ENCODE results near the gene KLF13. TPM values are rescaled to one million over a fixed set of nuclear protein-coding genes. Genes with fewer than 3 reads are reported as not detected.

The KLF13 gene
- polyA plus RNA-seq, 3 donors, result 67.5 to 76.0 (median 74.1) TPM

- no peak for DNase-seq (ENCODE audit: extremely low read depth in 1 of 11, low read depth in 9 of 11, low spot score in 4 of 11)
Observed at GRCh38 chr15:31382713-31383045, 56.0 kb downstream of the KLF13 start.

DNA sequence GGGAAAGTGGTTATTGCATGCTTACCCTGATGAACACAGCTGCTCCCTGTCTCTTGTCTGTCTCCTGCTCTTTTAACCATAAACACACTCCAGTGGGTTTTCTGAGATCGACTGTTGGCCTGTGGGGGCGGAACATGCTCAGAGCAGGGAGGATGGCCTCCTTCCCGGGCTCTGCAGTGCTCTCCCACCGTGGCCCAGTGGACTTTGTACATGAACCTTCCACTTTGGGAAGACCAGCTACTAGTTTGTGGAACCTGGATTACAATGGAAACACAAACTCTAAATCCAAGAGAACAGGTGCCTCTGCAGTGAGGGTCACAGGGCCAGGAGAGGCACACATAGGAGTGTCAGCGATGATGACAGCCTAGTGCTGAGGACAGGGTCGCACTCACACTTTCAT is 56.5 kb downstream of the KLF13 start:
- no peak for DNase-seq (ENCODE audit: extremely low read depth in 1 of 11, low read depth in 9 of 11, low spot score in 4 of 11)

DNA sequence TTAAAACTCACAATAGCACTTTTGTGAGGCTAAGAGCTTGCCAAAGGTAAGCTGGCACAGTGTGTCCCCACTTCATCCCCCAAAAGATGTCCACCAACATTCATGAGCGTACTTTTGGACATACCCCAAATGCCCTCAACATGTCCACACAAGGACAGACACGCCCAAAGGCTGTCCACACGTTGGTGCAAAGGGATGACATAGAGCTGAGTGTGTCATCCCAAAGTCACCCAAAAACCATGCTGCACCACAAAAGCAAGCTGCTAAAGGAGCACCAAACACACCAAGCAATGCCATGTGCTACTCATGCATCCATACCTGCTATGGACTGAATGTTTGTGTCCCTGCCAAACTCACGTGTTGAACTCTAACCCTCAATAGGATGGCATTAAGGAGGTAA is 57.9 kb downstream of the KLF13 start:
- no peak for DNase-seq (ENCODE audit: extremely low read depth in 1 of 11, low read depth in 9 of 11, low spot score in 4 of 11)

DNA sequence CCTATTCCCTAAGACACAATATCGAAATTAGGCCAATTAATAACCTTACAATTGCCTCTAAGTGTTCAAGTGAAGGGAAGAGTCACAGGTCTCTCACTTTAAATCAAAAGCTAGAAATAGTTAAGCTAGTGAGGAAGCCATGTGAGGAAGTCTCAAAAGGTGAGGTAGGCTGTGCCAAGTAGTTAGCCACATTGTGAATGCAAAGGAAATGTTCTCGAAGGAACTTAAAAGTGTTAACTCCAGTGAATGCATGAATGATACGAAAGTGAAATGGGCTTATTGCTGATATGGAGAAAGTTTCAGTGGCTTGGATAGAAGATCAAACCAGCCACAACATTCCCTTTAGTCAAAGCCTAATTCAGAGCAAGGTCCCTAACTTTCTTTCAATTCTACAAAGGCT is 59.1 kb downstream of the KLF13 start:
- no peak for DNase-seq (ENCODE audit: extremely low read depth in 1 of 11, low read depth in 9 of 11, low spot score in 4 of 11)

DNA sequence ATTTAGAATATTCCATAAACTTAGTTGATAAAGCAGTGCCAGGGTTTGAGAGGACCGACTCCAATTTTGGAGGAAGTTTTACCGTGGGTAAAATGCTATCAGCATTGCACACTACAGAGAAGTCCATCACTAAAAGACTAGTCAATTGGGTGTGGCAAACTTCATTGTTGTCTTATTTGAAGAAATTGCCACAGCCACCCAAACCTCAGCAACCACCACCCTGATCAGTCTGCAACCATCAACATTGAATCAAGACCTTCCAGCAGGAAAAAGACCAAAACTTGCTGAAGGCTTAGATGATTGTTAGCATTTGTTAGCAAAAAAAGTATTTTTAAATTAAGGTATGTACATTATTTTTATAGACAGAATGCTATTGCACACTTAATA is 60.5 kb downstream of the KLF13 start:
- no peak for DNase-seq (ENCODE audit: extremely low read depth in 1 of 11, low read depth in 9 of 11, low spot score in 4 of 11)

- DNase-seq (ENCODE audit: extremely low read depth in 1 of 11, low read depth in 9 of 11, low spot score in 4 of 11), result no peak
Observed at GRCh38 chr15:31387479-31388118, 61.0 kb downstream of the KLF13 start.

- no peak for DNase-seq (ENCODE audit: extremely low read depth in 1 of 11, low read depth in 9 of 11, low spot score in 4 of 11)
Observed at GRCh38 chr15:31389576-31389975, 62.9 kb downstream of the KLF13 start.

- DNase-seq (ENCODE audit: extremely low read depth in 1 of 11, low read depth in 9 of 11, low spot score in 4 of 11), result no peak
Observed at GRCh38 chr15:31390029-31390428, 63.4 kb downstream of the KLF13 start.

DNA sequence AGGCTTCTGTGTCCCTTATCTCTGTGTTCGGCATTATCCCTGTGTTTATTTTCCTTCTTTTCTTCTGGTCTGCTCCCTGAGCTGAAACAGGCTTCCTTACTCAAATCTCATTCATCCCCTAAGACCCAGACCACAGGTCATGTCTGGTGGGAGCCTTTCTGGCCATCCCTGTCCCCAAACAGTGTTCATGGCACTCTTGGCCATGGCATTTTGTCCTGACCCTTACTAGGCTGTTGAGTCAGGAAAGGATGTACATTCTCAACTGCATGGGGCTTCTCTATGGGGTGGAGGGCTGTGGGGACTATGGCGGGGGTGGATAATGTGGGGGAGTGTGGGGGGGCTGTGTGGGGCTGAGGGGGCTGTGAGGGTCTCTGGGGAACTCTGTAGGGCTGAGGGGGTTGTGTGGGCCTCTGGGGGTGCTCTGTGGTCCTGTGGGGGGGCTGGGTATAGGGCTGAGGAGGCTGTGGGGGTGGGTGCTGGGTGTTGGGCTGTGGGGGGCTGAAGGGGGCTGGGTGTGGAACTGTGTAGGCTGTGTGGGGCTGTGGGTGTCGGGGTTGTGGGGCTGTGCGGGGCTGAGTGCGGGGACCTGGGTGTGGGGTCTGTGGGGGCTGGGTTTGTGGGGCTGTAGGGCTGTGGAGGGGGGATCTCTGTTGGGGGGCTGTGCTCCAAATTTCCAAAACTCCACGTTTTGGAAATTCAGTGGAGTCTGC is 64.3 kb downstream of the KLF13 start:
- DNase-seq (ENCODE audit: extremely low read depth in 1 of 11, low read depth in 9 of 11, low spot score in 4 of 11), result no peak

- DNase-seq (ENCODE audit: extremely low read depth in 1 of 11, low read depth in 9 of 11, low spot score in 4 of 11), result peak in 10 of 11 donors; percentile 50 to 88 (median 78)
Observed at GRCh38 chr15:31391687-31392671, 65.3 kb downstream of the KLF13 start.

DNA sequence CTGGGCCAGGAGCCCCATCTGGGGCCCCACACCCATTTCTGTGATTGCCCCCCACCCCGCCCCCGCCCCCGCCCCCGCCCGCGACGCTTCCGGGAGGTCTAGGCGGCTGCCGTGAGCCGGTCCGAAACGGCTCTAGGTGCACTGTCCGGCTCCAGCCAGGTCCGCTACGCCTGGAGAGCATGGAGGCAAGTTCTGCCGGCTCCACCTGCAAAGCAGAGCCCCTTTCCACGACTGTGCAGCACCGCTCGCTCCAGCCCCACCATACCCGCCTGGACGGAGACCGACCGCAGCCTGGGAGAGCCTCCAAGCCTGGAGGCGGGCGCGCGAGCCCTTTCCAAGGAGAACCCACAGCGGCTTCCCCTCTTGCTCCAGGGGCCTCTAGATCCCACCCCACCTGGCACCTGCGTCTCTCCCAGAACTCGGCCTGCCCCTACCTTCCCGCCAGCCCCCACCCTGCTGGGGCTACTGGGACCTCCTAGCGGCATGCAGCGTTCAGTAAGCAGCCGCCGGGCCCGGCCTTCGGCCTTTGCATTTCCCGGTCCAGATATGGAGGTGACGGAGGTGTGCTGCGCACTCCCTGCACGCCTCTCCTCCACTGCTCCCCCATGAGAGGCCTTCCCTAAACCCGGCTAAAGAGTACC is 66.2 kb downstream of the KLF13 start:
- DNase-seq (ENCODE audit: extremely low read depth in 1 of 11, low read depth in 9 of 11, low spot score in 4 of 11), result no peak

- DNase-seq (ENCODE audit: extremely low read depth in 1 of 11, low read depth in 9 of 11, low spot score in 4 of 11), result no peak
Observed at GRCh38 chr15:31393444-31394091, 66.9 kb downstream of the KLF13 start.

DNA sequence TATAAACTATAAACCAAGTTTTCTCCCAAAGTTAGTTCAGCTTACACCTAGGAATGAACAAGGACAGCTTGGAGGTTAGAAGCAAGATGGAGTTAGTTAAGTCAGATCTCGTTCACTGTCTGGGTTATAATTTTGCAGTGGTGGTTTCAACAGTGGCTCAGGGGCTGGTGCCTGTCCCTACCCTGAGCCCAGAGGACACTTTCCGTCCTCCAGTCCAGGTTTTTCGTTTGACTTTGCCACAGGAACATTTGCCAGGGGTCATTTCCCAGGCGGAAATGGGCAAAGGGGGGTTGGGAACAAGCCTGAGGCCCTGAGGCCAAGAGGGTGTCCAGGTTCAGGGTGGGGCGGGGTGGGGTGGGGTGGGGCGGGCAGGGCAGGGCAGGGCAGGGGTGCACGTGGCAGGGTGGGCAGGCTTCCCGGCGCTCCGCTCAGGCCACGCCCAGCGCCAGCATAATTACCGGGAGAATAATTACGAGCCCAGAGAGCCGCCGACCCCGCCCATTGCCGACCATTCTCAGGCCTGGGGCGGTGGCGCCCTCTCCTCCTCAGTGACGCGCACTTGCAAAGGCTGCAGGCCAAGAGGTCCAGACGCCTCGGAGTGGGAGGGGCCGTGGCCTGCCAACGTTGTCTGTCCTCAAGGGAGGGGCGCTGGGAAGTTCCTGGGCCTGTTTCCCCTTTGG is 70.4 kb downstream of the KLF13 start:
- peak in 6 of 11 donors; percentile 48 to 79 (median 52) for DNase-seq (ENCODE audit: extremely low read depth in 1 of 11, low read depth in 9 of 11, low spot score in 4 of 11)

DNA sequence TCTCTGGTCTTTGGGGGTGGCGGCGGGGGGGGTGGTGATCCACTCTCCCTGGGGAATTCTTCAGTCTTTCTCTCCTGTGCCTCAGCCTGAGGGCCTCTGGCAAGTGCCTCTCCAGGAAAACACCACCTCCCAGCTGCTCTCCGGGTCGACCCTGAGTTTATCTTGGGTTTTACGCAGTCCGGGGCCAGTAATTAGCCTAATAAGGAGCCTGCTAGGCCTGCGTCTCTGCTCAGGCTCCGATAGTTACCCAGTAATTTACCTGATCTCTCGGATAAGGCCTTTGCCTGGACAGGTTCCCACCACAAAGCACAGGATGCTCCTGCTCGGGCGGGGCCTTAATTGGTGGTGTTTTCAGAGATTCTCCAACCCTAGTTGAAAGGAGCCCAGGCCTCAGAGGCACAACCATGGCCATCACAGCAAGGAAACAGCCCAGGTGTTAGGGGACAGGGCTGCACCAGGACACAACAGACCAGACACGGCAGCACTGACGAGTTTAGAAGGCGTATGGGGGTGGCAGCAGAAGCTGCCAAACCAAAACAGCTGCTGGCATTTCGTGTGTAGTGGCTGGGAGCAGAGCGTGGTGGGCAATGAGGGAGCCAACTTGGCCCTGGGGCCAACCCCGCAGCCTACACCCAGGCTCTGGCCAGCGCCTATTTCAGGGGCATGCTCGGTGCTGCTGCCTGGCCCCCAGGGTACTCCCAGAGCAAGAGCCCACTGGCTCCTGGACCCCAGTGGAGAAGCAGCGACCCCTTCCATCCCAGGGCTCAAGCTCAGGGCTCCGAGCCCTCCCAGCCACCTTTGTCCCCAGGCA is 71.4 kb downstream of the KLF13 start:
- DNase-seq (ENCODE audit: extremely low read depth in 1 of 11, low read depth in 9 of 11, low spot score in 4 of 11), result no peak

GRCh38 chr15:31398677-31399301 is 72.2 kb downstream of the KLF13 start:
- DNase-seq (ENCODE audit: extremely low read depth in 1 of 11, low read depth in 9 of 11, low spot score in 4 of 11), result no peak

GRCh38 chr15:31399544-31400171 is 73.0 kb downstream of the KLF13 start:
- DNase-seq (ENCODE audit: extremely low read depth in 1 of 11, low read depth in 9 of 11, low spot score in 4 of 11), result no peak

All from renal cortex interstitium (tissue), 11 donors.